HCT116 (cell line): ENCODE measurements around the gene ZNF860. TPM values are rescaled to one million over a fixed set of nuclear protein-coding genes. Genes with fewer than 3 reads are reported as not detected.

Experiments
- ATAC-seq: fragments of 200-7000 bp; cut with Tn5 transposase; 2 replicates; pipeline ENCODE4 v1.9.1; 2020; ENCODE audit warnings: mild to moderate bottlenecking, moderate library complexity
- BruUV-seq: library from RNA; stranded (reverse); fragments of 400-500 nt; replicated peaks from 2 replicates; lab custom pipeline; 2021; lab: Mats Ljungman, UMichigan
- CTCF ChIA-PET: fragments of 300-600 bp; sonication (Branson Sonifier 250); formaldehyde crosslinking; loops from one replicate; lab custom pipeline; 2021; ENCODE audit warnings: antibody characterized with exemption; lab: Charles Lee
- POLR2A ChIA-PET: fragments of 300-600, 350-600 bp; sonication (Branson Sonifier 250); formaldehyde crosslinking; loops from one replicate; lab custom pipeline; 2021; ENCODE audit warnings: antibody characterized with exemption; lab: Charles Lee
- RAD21 ChIA-PET, 2 experiments: fragments of 300-600 bp; sonication (Branson Sonifier 250); formaldehyde crosslinking; loops; one replicate each; lab custom pipeline; 2023; ENCODE audit warnings: low total read pairs in 2 of 2; ENCODE audit not compliant: uncharacterized antibody in 2 of 2, unreplicated experiment in 2 of 2, low non-redundant PET in 1 of 2; lab: Charles Lee
- DNase-seq: peaks from one replicate; pipeline ENCODE4 v3.0.0-alpha.2; 2010; ENCODE audit warnings: low read depth, low spot score
- H2AFZ ChIP-seq: fragments of 200-600 bp; shearing (Covaris generic), sonication (generic); 2 replicates; pipeline ENCODE4 v1.6.1; 2017; ENCODE audit warnings: low read depth, mixed run types, mixed read lengths, antibody characterized with exemption, low read length; ENCODE audit not compliant: poor library complexity, severe bottlenecking
- H3K27ac ChIP-seq: 2 replicates; pipeline ENCODE4 v1.5.1; 2012; ENCODE audit warnings: low read depth, low read length
- H3K27me3 ChIP-seq: fragments of 200-600 bp; sonication (generic); 2 replicates; pipeline ENCODE4 v1.6.1; 2016; ENCODE audit warnings: mixed run types, low read length, mixed read lengths; ENCODE audit not compliant: insufficient read depth
- H3K36me3 ChIP-seq, 2 experiments: fragments of 200-500 bp in 1 of 2; fragments of 200-600 bp in 1 of 2; sonication (Bioruptor generic) in 1 of 2; sonication (generic) in 1 of 2; 2 replicates each; pipeline versions ENCODE4 v1.5.1 to v1.6.1; 2014 to 2016; ENCODE audit warnings: low read length in 2 of 2, inconsistent platforms in 1 of 2, mixed read lengths in 1 of 2, mixed run types in 1 of 2; ENCODE audit not compliant: insufficient read depth in 2 of 2, control insufficient read depth in 1 of 2
- H3K4me1 ChIP-seq, 2 experiments: fragments of 200-600 bp in 1 of 2; sonication (generic) in 1 of 2; 2 replicates each; pipeline versions ENCODE4 v1.5.1 to v1.6.1; 2012 to 2017; ENCODE audit warnings: low read length in 2 of 2, inconsistent platforms in 1 of 2, mild to moderate bottlenecking in 1 of 2, mixed read lengths in 1 of 2, mixed run types in 1 of 2, moderate library complexity in 1 of 2; ENCODE audit not compliant: insufficient read depth in 2 of 2, control insufficient read depth in 1 of 2
- H3K4me2 ChIP-seq: fragments of 200-600 bp; sonication (generic); 2 replicates; pipeline ENCODE4 v1.6.1; 2017; ENCODE audit warnings: mixed run types, low read length, mixed read lengths
- H3K4me3 ChIP-seq, 2 experiments: fragments of 200-600 bp in 1 of 2; sonication (generic) in 1 of 2; replicated peaks in 1 of 2; 2 replicates each; pipeline ENCODE4 v1.5.1; 2011 to 2016; ENCODE audit warnings: low read length in 2 of 2, control low read depth in 1 of 2, low read depth in 1 of 2, mild to moderate bottlenecking in 1 of 2, mixed read lengths in 1 of 2, mixed run types in 1 of 2
- H3K79me2 ChIP-seq: fragments of 200-600 bp; sonication (generic); 2 replicates; pipeline ENCODE4 v1.6.1; 2017; ENCODE audit warnings: mild to moderate bottlenecking, mixed run types, low read length, moderate library complexity, mixed read lengths; ENCODE audit not compliant: insufficient read depth
- H3K9ac ChIP-seq: fragments of 200-600 bp; sonication (generic); 2 replicates; pipeline ENCODE4 v1.6.1; 2016; ENCODE audit warnings: low read length, mixed read lengths
- H3K9me2 ChIP-seq: fragments of 200-600 bp; sonication (generic), shearing (Covaris generic); 2 replicates; pipeline ENCODE4 v1.6.1; 2017; ENCODE audit warnings: mixed run types, mild to moderate bottlenecking, moderate library complexity; ENCODE audit not compliant: insufficient read depth
- H3K9me3 ChIP-seq, 2 experiments: fragments of 200-500 bp in 1 of 2; fragments of 200-600 bp in 1 of 2; sonication (Bioruptor generic) in 1 of 2; sonication (generic) in 1 of 2; 2 replicates each; pipeline ENCODE4 v1.6.1; 2014 to 2017; ENCODE audit warnings: low read length in 2 of 2, mixed read lengths in 2 of 2, inconsistent platforms in 1 of 2, low read depth in 1 of 2, mild to moderate bottlenecking in 1 of 2, mixed run types in 1 of 2, moderate library complexity in 1 of 2; ENCODE audit not compliant: control insufficient read depth in 1 of 2, insufficient read depth in 1 of 2
- H4K20me1 ChIP-seq: fragments of 200-600 bp; sonication (generic), shearing (Covaris generic); 2 replicates; pipeline ENCODE4 v1.6.1; 2017; ENCODE audit warnings: mixed run types, mild to moderate bottlenecking, moderate library complexity; ENCODE audit not compliant: insufficient read depth
- CBX3 ChIP-seq: IDR thresholded peaks from 2 replicates; pipeline ENCODE4 v1.6.1; 2012; ENCODE audit warnings: low read depth
- EGR1 ChIP-seq: IDR thresholded peaks from 2 replicates; pipeline ENCODE4 v1.6.1; 2012; ENCODE audit warnings: low read depth
- ELF1 ChIP-seq: IDR thresholded peaks from 2 replicates; pipeline ENCODE4 v1.6.1; 2012; ENCODE audit warnings: low read depth, borderline replicate concordance
- EZH2phosphoT487 ChIP-seq: fragments of 200-600 bp; IDR thresholded peaks from 2 replicates; pipeline ENCODE4 v1.6.1; 2018; ENCODE audit warnings: antibody characterized with exemption, borderline replicate concordance
- FOSL1 ChIP-seq: IDR thresholded peaks from 2 replicates; pipeline ENCODE4 v1.6.1; 2012; ENCODE audit warnings: low read depth
- MAX ChIP-seq: IDR thresholded peaks from 2 replicates; pipeline ENCODE4 v1.6.1; 2012
- RAD21 ChIP-seq: IDR thresholded peaks from 2 replicates; pipeline ENCODE4 v1.6.1; 2012; ENCODE audit warnings: low read depth, mild to moderate bottlenecking
- REST ChIP-seq: IDR thresholded peaks from 2 replicates; pipeline ENCODE4 v1.6.1; 2012; ENCODE audit warnings: low read depth
- ZBTB33 ChIP-seq: IDR thresholded peaks from 2 replicates; pipeline ENCODE4 v1.6.1; 2011; ENCODE audit warnings: mild to moderate bottlenecking, low read length, moderate library complexity; ENCODE audit not compliant: insufficient replicate concordance; ENCODE audit errors: extremely low read depth
- intact Hi-C: fragments of 100-400 bp; cut with micrococcal nuclease; formaldehyde crosslinking; loops from 2 replicates; pipeline ENCODE4 v1.10.0; 2022
- total RNA-seq: library from RNA; stranded (reverse); gene quantifications from one replicate; pipeline ENCODE4 v1.2.1, GENCODE V29; 2021; ENCODE audit not compliant: unreplicated experiment

ZNF860 gene
- total RNA-seq, 1 experiment from 2014 or later = 2.9 TPM

GRCh38 chr3:31952205-31952604 is 29.3 kb upstream of the ZNF860 start:
- Histone ChIP-seq H3K36me3 (no peaks in the 10 kb centered on the region), H2AFZ (no peak overlapping the region), H3K9ac (no peak overlapping the region), H4K20me1 (no peaks in the 10 kb centered on the region), H3K4me3 (no peak overlapping the region), H3K27me3 (no peaks in the 10 kb centered on the region)
- DNase-seq = no peak
- RAD21 ChIA-PET = no interaction called here
- CTCF ChIA-PET = no interaction called here
- TF ChIP-seq CBX3 = no peak
- no peak for TF ChIP-seq EGR1
- TF ChIP-seq, all 23 proteins: peak for 0
- Histone ChIP-seq H3K4me1 (peaks cover 0 to 3% of the 10 kb centered on the region in 2 experiments; a peak in 1 of 4 replicates), H3K9me2 (no peaks in the 10 kb centered on the region), H3K27ac (no peak overlapping the region), H3K4me2 (no peak overlapping the region), H3K9me3 (peaks cover 0 to 13% of the 10 kb centered on the region in 2 experiments; a peak in 1 of 4 replicates), H3K79me2 (no peaks in the 10 kb centered on the region; the same call in 1 of the 2 replicates)
- POLR2A ChIA-PET = no interaction called here
- intact Hi-C loops = no loop called here
- no peak for ATAC-seq
- BruUV-seq = no TSS peak

- Histone ChIP-seq H3K27me3 (no peaks in the 10 kb centered on the region), H3K27ac (no peak overlapping the region), H3K36me3 (no peaks in the 10 kb centered on the region), H3K4me3 (no peak overlapping the region), H3K9ac (no peak overlapping the region), H3K79me2 (peaks cover 3% of the 10 kb centered on the region), H3K4me2 (no peak overlapping the region), H3K9me2 (no peaks in the 10 kb centered on the region), H2AFZ (no peak overlapping the region), H3K9me3 (peaks cover 0 to 13% of the 10 kb centered on the region in 2 experiments; a peak in 1 of 4 replicates), H3K4me1 (no peaks in the 10 kb centered on the region; a peak in 1 of 4 replicates), H4K20me1 (no peaks in the 10 kb centered on the region)
- intact Hi-C loops = no loop called here
- RAD21 ChIA-PET = no interaction called here
- ATAC-seq (no peak), DNase-seq (no peak)
- CTCF ChIA-PET = no interaction called here
- TF ChIP-seq REST (no peak), EZH2phosphoT487 (no peak), RAD21 (no peak), ZBTB33 (no peak), MAX (no peak), ELF1 (no peak), CBX3 (no peak), FOSL1 (no peak)
- POLR2A ChIA-PET = no interaction called here
- BruUV-seq = no TSS peak
Observed at GRCh38 chr3:31953091-31953490, 28.5 kb upstream of the ZNF860 start.
